GM12892 (cell line): ENCODE results near the gene FSIP1.

Experiments
- POLR2A ChIP-seq: IDR thresholded peaks from 2 replicates; pipeline ENCODE4 v1.6.1; 2011; ENCODE audit warnings: low read depth, low read length, control low read depth
- POLR2AphosphoS5 ChIP-seq: IDR thresholded peaks from 2 replicates; pipeline ENCODE4 v1.6.1; 2011; ENCODE audit warnings: low read depth, low read length, control low read depth

DNA sequence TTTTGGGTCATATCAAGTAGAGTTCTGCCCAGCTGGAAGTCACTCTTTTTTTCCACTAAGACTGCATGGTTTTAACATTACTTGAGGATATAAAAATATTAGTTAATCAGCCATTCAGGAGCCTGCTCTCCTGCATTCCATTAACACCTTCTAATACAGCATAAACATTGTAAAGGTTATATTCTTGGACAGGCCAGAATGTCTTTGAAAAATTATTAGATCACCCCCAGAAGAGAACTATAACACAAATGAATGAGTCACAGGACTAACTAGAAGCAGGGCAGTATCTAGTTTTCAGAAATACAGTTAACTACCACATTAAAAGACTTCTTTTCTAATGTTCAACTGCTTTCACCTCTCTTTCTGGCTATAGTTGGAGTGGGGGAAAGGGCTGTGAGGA is 120.9 kb downstream of the FSIP1 start:
- no peak for TF ChIP-seq POLR2A
- no peak for TF ChIP-seq POLR2AphosphoS5
